Choroid plexus epithelial cell (primary cell): ENCODE results near the gene MSH5.

ENCODE experiments used
- DNase-seq: peaks from one replicate; pipeline ENCODE4 v3.0.0-alpha.2; 2010; ENCODE audit warnings: low read depth
- H3K4me3 ChIP-seq: 2 replicates; pipeline ENCODE4 v1.5.1; 2011; ENCODE audit warnings: low read depth, mild to moderate bottlenecking, control low read depth, low read length, moderate library complexity
- TF ChIP-seq, protein P1 (sequence below): conservative IDR thresholded peaks from 2 replicates; pipeline ENCODE4 v1.5.1; 2011; ENCODE audit warnings: low read depth, mild to moderate bottlenecking, control low read depth, inconsistent platforms, low read length, moderate library complexity

MSH5 gene

GRCh38 chr6:31779908-31780307 lies 40.1 kb downstream of the MSH5 start:
- TF ChIP-seq, protein P1, sequence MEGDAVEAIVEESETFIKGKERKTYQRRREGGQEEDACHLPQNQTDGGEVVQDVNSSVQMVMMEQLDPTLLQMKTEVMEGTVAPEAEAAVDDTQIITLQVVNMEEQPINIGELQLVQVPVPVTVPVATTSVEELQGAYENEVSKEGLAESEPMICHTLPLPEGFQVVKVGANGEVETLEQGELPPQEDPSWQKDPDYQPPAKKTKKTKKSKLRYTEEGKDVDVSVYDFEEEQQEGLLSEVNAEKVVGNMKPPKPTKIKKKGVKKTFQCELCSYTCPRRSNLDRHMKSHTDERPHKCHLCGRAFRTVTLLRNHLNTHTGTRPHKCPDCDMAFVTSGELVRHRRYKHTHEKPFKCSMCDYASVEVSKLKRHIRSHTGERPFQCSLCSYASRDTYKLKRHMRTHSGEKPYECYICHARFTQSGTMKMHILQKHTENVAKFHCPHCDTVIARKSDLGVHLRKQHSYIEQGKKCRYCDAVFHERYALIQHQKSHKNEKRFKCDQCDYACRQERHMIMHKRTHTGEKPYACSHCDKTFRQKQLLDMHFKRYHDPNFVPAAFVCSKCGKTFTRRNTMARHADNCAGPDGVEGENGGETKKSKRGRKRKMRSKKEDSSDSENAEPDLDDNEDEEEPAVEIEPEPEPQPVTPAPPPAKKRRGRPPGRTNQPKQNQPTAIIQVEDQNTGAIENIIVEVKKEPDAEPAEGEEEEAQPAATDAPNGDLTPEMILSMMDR = no peak
- H3K4me3 ChIP-seq = no peak overlapping the region
- DNase-seq = no peak

DNA sequence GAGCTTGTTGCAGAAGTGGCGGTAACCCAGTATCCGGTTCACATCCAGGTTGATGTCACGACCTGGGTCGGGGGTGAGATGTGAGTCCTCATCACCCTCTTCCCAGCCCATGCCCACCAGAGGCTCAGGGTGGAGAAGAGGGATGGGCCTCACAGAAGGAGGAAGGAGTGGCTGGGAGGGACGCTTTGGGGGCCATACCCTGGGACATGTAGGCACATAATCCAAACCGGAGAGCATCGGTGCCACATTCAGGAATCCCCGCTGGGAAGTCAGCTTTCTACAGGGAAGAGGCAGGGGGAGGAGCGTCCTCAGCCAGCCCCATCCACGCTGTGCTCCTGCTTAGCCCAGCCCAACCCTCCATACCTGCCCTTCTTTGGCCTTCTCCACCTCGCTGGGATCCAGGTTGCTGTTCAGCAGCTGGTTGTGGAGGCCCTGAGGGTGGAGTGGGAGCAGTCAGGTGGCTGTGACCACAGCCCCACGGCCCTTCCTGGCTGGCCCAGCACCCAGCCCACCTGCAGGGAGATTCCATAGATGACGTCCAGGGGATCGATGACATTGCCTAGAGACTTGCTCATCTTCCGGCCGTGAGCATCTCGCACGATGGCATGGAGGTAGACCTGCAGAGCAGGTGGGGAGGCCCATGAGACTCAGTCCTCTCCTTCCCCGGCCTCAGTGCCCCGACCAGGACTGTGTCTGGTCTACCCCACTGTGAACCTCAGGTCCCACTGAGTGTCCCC lies 40.9 kb downstream of the MSH5 start:
- no peak overlapping the region for H3K4me3 ChIP-seq
- TF ChIP-seq, protein P1 = no peak
- no peak for DNase-seq

GRCh38 chr6:31781244-31782125 lies 41.7 kb downstream of the MSH5 start:
- TF ChIP-seq, protein P1 = no peak

GRCh38 chr6:31782126-31782855 lies 42.5 kb downstream of the MSH5 start:
- no peak overlapping the region for H3K4me3 ChIP-seq
- TF ChIP-seq, protein P1 = no peak
- DNase-seq = no peak

More at GRCh38 chr6:31781244-31782125, 41.7 kb downstream of the MSH5 start:
- DNase-seq = no peak
- no peak overlapping the region for H3K4me3 ChIP-seq

GRCh38 chr6:31784098-31784925 lies 44.5 kb downstream of the MSH5 start:
- no peak for DNase-seq
- TF ChIP-seq, protein P1 = no peak
- H3K4me3 ChIP-seq = no peak overlapping the region

- H3K4me3 ChIP-seq = no peak overlapping the region
- DNase-seq = no peak
- TF ChIP-seq, protein P1 = no peak
Measured at GRCh38 chr6:31785475-31785874, 45.7 kb downstream of the MSH5 start.
